Mammary epithelial cell (primary cell): Measurements from ENCODE around the gene C3orf70.

Experiments used
- CTCF ChIP-seq, 2 donors: IDR thresholded peaks in 1 of 2; conservative IDR thresholded peaks in 1 of 2; 2 replicates each; pipeline ENCODE4 v1.5.1; 2011 to 2012; ENCODE audit warnings: inconsistent platforms in 2 of 2, low read length in 2 of 2, mild to moderate bottlenecking in 2 of 2, control low read depth in 1 of 2, low read depth in 1 of 2; ENCODE audit not compliant: insufficient read depth in 1 of 2; ENCODE audit errors: extremely low read depth in 1 of 2
- EZH2 ChIP-seq: IDR thresholded peaks from 2 replicates; pipeline ENCODE4 v1.6.1; 2012; ENCODE audit warnings: low read length, inconsistent platforms, borderline replicate concordance

- no peak for TF ChIP-seq CTCF (conservative IDR thresholded peaks at IDR 0.05 in 1 of 2, IDR thresholded peaks at IDR 0.05 in 1 of 2; ENCODE audit: extremely low read depth in 1 of 2, insufficient read depth in 1 of 2, low read depth in 1 of 2, low read length in 2 of 2)
- TF ChIP-seq EZH2 = no peak
Observed at GRCh38 chr3:185137821-185138220, 15.0 kb downstream of the C3orf70 start.
